Measurements from ENCODE around the gene HINT1. TPM values are rescaled to one million over a fixed set of nuclear protein-coding genes. Genes with fewer than 3 reads are reported as not detected.
A peak's percentile ranks its signal among the peaks of the same experiment; 100 is the strongest.

HINT1 gene
- total RNA-seq, 1 donor from 2014 or later: 201 TPM

GRCh38 chr5:131210151-131210510, 45.1 kb upstream of the HINT1 start:
- Mint-ChIP-seq H3K27me3 (no peaks in the 10 kb centered on the region), H3K9me3 (no peaks in the 10 kb centered on the region), H3K27ac (peak overlapping the region; percentile 99), H3K36me3 (ENCODE audit: low read depth) (peaks cover 11% of the 10 kb centered on the region), H3K4me1 (peaks cover 68% of the 10 kb centered on the region), H3K4me3 (peak overlapping the region; percentile 82)
- intact Hi-C loops (cut with micrococcal nuclease): loop anchor here (5.0 kb wide), 1 partner anchor 587 kb away; the partner anchor contains the start of gene FNIP1
- ChIA-PET POLR2A (interaction anchor here (0.6 to 3.3 kb wide), 15 partner anchors 11 to 171 kb away, joined by 3 to 91 read pairs (median 5); partner anchors contain the start of genes CDC42SE2 and HINT1), CTCF (interaction anchor here (1.0 to 1.1 kb wide), 5 partner anchors 14 to 172 kb away, joined by 3 to 5 read pairs (median 4); partner anchors contain the start of gene CDC42SE2)
- no peak for ATAC-seq (ENCODE audit: low read depth)
- DNase-seq: no peak
- TF ChIP-seq, protein P1, sequence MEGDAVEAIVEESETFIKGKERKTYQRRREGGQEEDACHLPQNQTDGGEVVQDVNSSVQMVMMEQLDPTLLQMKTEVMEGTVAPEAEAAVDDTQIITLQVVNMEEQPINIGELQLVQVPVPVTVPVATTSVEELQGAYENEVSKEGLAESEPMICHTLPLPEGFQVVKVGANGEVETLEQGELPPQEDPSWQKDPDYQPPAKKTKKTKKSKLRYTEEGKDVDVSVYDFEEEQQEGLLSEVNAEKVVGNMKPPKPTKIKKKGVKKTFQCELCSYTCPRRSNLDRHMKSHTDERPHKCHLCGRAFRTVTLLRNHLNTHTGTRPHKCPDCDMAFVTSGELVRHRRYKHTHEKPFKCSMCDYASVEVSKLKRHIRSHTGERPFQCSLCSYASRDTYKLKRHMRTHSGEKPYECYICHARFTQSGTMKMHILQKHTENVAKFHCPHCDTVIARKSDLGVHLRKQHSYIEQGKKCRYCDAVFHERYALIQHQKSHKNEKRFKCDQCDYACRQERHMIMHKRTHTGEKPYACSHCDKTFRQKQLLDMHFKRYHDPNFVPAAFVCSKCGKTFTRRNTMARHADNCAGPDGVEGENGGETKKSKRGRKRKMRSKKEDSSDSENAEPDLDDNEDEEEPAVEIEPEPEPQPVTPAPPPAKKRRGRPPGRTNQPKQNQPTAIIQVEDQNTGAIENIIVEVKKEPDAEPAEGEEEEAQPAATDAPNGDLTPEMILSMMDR (IDR thresholded peaks at IDR 0.05): no peak

GRCh38 chr5:131209506-131210150, 44.6 kb upstream of the HINT1 start:
- POLR2A ChIA-PET: interaction anchor here (0.6 to 3.3 kb wide), 20 partner anchors 10 to 185 kb away, joined by 3 to 91 read pairs (median 4); partner anchors contain the start of genes CDC42SE2 and HINT1
- H3K4me3 Mint-ChIP-seq: peak overlapping the region; percentile 82

GRCh38 chr5:131209175-131209505, 44.1 kb upstream of the HINT1 start:
- intact Hi-C loops (cut with micrococcal nuclease): loop anchor here (1.0 kb wide), 5 partner anchors 39 to 170 kb away; partner anchors contain the start of genes HINT1 and LYRM7
- Mint-ChIP-seq H3K36me3 (ENCODE audit: low read depth) (peaks cover 8% of the 10 kb centered on the region), H3K27me3 (no peaks in the 10 kb centered on the region), H3K27ac (peak overlapping the region; percentile 99), H3K9me3 (no peaks in the 10 kb centered on the region), H3K4me1 (peaks cover 59% of the 10 kb centered on the region), H3K4me3 (peak overlapping the region; percentile 82)
- ChIA-PET CTCF (interaction anchor here (1.0 to 1.6 kb wide), 7 partner anchors 15 to 173 kb away, joined by 3 to 7 read pairs (median 4); partner anchors contain the start of gene CDC42SE2), POLR2A (interaction anchor here (0.7 to 3.3 kb wide), 19 partner anchors 10 to 185 kb away, joined by 3 to 91 read pairs (median 5); partner anchors contain the start of genes CDC42SE2 and HINT1)
- no peak for DNase-seq
- TF ChIP-seq, protein P1 (IDR thresholded peaks at IDR 0.05): no peak
- no peak for ATAC-seq (ENCODE audit: low read depth)

More at GRCh38 chr5:131209506-131210150, 44.6 kb upstream of the HINT1 start:
- CTCF ChIA-PET: interaction anchor here (1.0 to 1.6 kb wide), 8 partner anchors 15 to 172 kb away, joined by 3 to 7 read pairs (median 4); partner anchors contain the start of gene CDC42SE2
- Mint-ChIP-seq H3K4me1 (peaks cover 63% of the 10 kb centered on the region), H3K27me3 (no peaks in the 10 kb centered on the region), H3K9me3 (no peaks in the 10 kb centered on the region), H3K27ac (peak overlapping the region; percentile 99), H3K36me3 (ENCODE audit: low read depth) (peaks cover 9% of the 10 kb centered on the region)
- intact Hi-C loops (cut with micrococcal nuclease): loop anchor here (1.0 to 5.0 kb wide), 6 partner anchors 39 to 588 kb away; partner anchors contain the start of genes FNIP1, HINT1 and LYRM7
- ATAC-seq (ENCODE audit: low read depth) (peak; percentile 87), DNase-seq (peak; percentile 44)
- TF ChIP-seq, protein P1 (IDR thresholded peaks at IDR 0.05): no peak

DNA sequence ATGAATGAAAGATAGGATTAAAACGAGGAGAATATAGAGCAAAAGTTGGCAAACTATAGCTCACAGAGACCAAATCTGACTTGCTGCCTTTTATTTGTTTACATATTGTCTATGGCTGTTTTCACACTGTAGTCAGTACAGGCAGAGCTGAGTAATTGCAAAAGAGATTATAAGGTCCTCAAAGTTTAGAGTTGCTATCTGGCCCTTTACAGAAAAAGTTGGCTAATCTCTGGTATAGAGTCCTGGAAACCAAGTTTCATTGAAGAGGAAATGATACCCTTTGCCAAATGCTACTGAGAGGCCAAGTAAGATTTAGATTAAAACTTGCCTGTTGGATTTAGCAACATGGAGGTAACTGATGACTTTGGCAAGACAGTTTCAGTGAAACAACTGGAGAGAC, 41.7 kb upstream of the HINT1 start:
- ChIA-PET CTCF (no interaction called here), POLR2A (interaction anchor here (0.6 kb wide), 2 partner anchors 46 to 51 kb away, joined by 3 read pairs; no protein-coding TSS in a partner anchor)
- Mint-ChIP-seq H3K4me1 (peaks cover 45% of the 10 kb centered on the region), H3K36me3 (ENCODE audit: low read depth) (peaks cover 3% of the 10 kb centered on the region), H3K27me3 (no peaks in the 10 kb centered on the region), H3K9me3 (no peaks in the 10 kb centered on the region), H3K4me3 (no peak overlapping the region), H3K27ac (peak overlapping the region; percentile 4)
- DNase-seq: no peak
- intact Hi-C loops (cut with micrococcal nuclease): no loop called here
- TF ChIP-seq, protein P1 (IDR thresholded peaks at IDR 0.05): no peak
- no peak for ATAC-seq (ENCODE audit: low read depth)

- POLR2A ChIA-PET: interaction anchor here (0.5 to 0.6 kb wide), 4 partner anchors 9 to 51 kb away, joined by 3 to 6 read pairs (median 4); no protein-coding TSS in a partner anchor
- Mint-ChIP-seq H3K27ac (no peak overlapping the region), H3K9me3 (no peaks in the 10 kb centered on the region), H3K27me3 (no peaks in the 10 kb centered on the region), H3K4me3 (no peak overlapping the region), H3K36me3 (ENCODE audit: low read depth) (peaks cover 3% of the 10 kb centered on the region), H3K4me1 (peaks cover 39% of the 10 kb centered on the region)
- CTCF ChIA-PET: no interaction called here
- ATAC-seq (ENCODE audit: low read depth) (no peak), DNase-seq (no peak)
- TF ChIP-seq, protein P1 (IDR thresholded peaks at IDR 0.05): no peak
- intact Hi-C loops (cut with micrococcal nuclease): no loop called here
Observed at GRCh38 chr5:131206061-131206460, 41.0 kb upstream of the HINT1 start.
